HG02763 (cell line): ENCODE measurements around the gene CPN2.

ENCODE experiments used
- ATAC-seq: cut with Tn5 transposase; IDR thresholded peaks from one replicate; pipeline ENCODE4 v1.9.1; 2021; ENCODE audit warnings: mild to moderate bottlenecking, moderate library complexity; ENCODE audit not compliant: unreplicated experiment

The CPN2 gene

GRCh38 chr3:194357681-194358080 is 6.6 kb upstream of the CPN2 start:
- ATAC-seq: no peak

- ATAC-seq: no peak
Observed at GRCh38 chr3:194355379-194355778, 4.3 kb upstream of the CPN2 start.

GRCh38 chr3:194354315-194354714 is 3.2 kb upstream of the CPN2 start:
- no peak for ATAC-seq

GRCh38 chr3:194352667-194353246 is 1.6 kb upstream of the CPN2 start:
- ATAC-seq: no peak

GRCh38 chr3:194351952-194352536 is 916 bp upstream of the CPN2 start:
- no peak for ATAC-seq

GRCh38 chr3:194350726-194351071 is 429 bp downstream of the CPN2 start:
- ATAC-seq: no peak

- no peak for ATAC-seq
Observed at GRCh38 chr3:194348354-194348753, 2.8 kb downstream of the CPN2 start.

- ATAC-seq: no peak
Observed at GRCh38 chr3:194346621-194347020, 4.5 kb downstream of the CPN2 start.

- ATAC-seq: no peak
Observed at GRCh38 chr3:194346035-194346434, 5.1 kb downstream of the CPN2 start.

- ATAC-seq: no peak
Observed at GRCh38 chr3:194344012-194344411, 7.1 kb downstream of the CPN2 start.

GRCh38 chr3:194343561-194343893 is 7.6 kb downstream of the CPN2 start:
- no peak for ATAC-seq

GRCh38 chr3:194342861-194343560 is 8.1 kb downstream of the CPN2 start:
- no peak for ATAC-seq

- no peak for ATAC-seq
Observed at GRCh38 chr3:194340757-194341400, 10.2 kb downstream of the CPN2 start.

- ATAC-seq: no peak
Observed at GRCh38 chr3:194339840-194340239, 11.3 kb downstream of the CPN2 start.

- no peak for ATAC-seq
Observed at GRCh38 chr3:194339356-194339755, 11.8 kb downstream of the CPN2 start.

GRCh38 chr3:194337965-194338753 is 13.0 kb downstream of the CPN2 start:
- ATAC-seq: no peak

- ATAC-seq: no peak
Observed at GRCh38 chr3:194336601-194337355, 14.3 kb downstream of the CPN2 start.

GRCh38 chr3:194333981-194334320 is 17.2 kb downstream of the CPN2 start:
- ATAC-seq: no peak

GRCh38 chr3:194333212-194333980 is 17.7 kb downstream of the CPN2 start:
- peak; percentile 69 for ATAC-seq

GRCh38 chr3:194332858-194333211 is 18.3 kb downstream of the CPN2 start:
- no peak for ATAC-seq
